Liver (tissue), 9 donors: ENCODE measurements around the gene LPXN. TPM values are rescaled to one million over a fixed set of nuclear protein-coding genes. Genes with fewer than 3 reads are reported as not detected.

Experiments
- DNase-seq: peaks from one replicate; pipeline ENCODE4 v3.0.0-alpha.2; 2017; ENCODE audit warnings: low spot score
- H3K27ac ChIP-seq, 2 donors: one replicate each; pipeline ENCODE4 v1.7.0; 2013; ENCODE audit warnings: inconsistent platforms in 2 of 2, low read length in 2 of 2, control low read depth in 1 of 2, low read depth in 1 of 2, mild to moderate bottlenecking in 1 of 2
- H3K27me3 ChIP-seq, 4 donors: one replicate each; pipeline versions ENCODE4 v1.6.1 to v1.7.0; 2013; ENCODE audit warnings: low read length in 3 of 4, inconsistent platforms in 1 of 4, mild to moderate bottlenecking in 1 of 4, moderate library complexity in 1 of 4; ENCODE audit not compliant: control insufficient read depth in 4 of 4, insufficient read depth in 4 of 4
- H3K36me3 ChIP-seq, 4 donors: one replicate each; pipeline versions ENCODE4 v1.6.1 to v1.7.0; 2013; ENCODE audit warnings: low read length in 3 of 4, mild to moderate bottlenecking in 3 of 4, low read depth in 1 of 4, moderate library complexity in 1 of 4; ENCODE audit not compliant: control insufficient read depth in 4 of 4, insufficient read depth in 3 of 4
- H3K4me1 ChIP-seq, 4 donors: one replicate each; pipeline versions ENCODE4 v1.6.1 to v1.7.0; 2013; ENCODE audit warnings: low read length in 3 of 4, mild to moderate bottlenecking in 3 of 4, moderate library complexity in 1 of 4; ENCODE audit not compliant: control insufficient read depth in 4 of 4, insufficient read depth in 4 of 4
- H3K4me3 ChIP-seq, 3 donors: one replicate each; pipeline versions ENCODE4 v1.6.1 to v1.7.0; 2013; ENCODE audit warnings: low read length in 3 of 3, control low read depth in 1 of 3, low read depth in 1 of 3, mild to moderate bottlenecking in 1 of 3
- H3K9ac ChIP-seq, 2 donors: one replicate each; pipeline ENCODE4 v1.7.0; 2013; ENCODE audit warnings: low read length in 2 of 2, mild to moderate bottlenecking in 2 of 2, moderate library complexity in 2 of 2, control low read depth in 1 of 2, low read depth in 1 of 2
- H3K9me3 ChIP-seq, 4 donors: one replicate each; pipeline versions ENCODE4 v1.6.1 to v1.7.0; 2013; ENCODE audit warnings: low read length in 3 of 4; ENCODE audit not compliant: control insufficient read depth in 4 of 4
- ATF3 ChIP-seq: IDR thresholded peaks from 2 replicates; pipeline ENCODE4 v1.6.1; 2016; ENCODE audit warnings: antibody characterized with exemption
- EGR1 ChIP-seq, 2 donors: IDR thresholded peaks; 2 replicates each; pipeline ENCODE4 v1.6.1; 2016 to 2018; ENCODE audit warnings: antibody characterized with exemption in 2 of 2, low read depth in 2 of 2
- JUND ChIP-seq, 2 donors: IDR thresholded peaks; 2 replicates each; pipeline ENCODE4 v1.6.1; 2016; ENCODE audit warnings: antibody characterized with exemption in 2 of 2
- MAX ChIP-seq: IDR thresholded peaks from 2 replicates; pipeline ENCODE4 v1.6.1; 2016; ENCODE audit warnings: antibody characterized with exemption
- RAD21 ChIP-seq, 2 donors: IDR thresholded peaks; 2 replicates each; pipeline ENCODE4 v1.6.1; 2016; ENCODE audit warnings: antibody characterized with exemption in 2 of 2, mild to moderate bottlenecking in 2 of 2
- RXRA ChIP-seq, 2 donors: IDR thresholded peaks; 2 replicates each; pipeline ENCODE4 v1.6.1; 2017 to 2018; ENCODE audit warnings: antibody characterized with exemption in 2 of 2, mild to moderate bottlenecking in 1 of 2
- SP1 ChIP-seq: IDR thresholded peaks from 2 replicates; pipeline ENCODE4 v1.6.1; 2018; ENCODE audit warnings: antibody characterized with exemption, mild to moderate bottlenecking
- TAF1 ChIP-seq: conservative IDR thresholded peaks from 2 replicates; pipeline ENCODE4 v1.6.1; 2016; ENCODE audit warnings: antibody characterized with exemption, mild to moderate bottlenecking
- ZBTB33 ChIP-seq: IDR thresholded peaks from 2 replicates; pipeline ENCODE4 v1.6.1; 2016; ENCODE audit warnings: antibody characterized with exemption
- WGBS: extraction: QIAGEN DNeasy Blood & Tissue Kit; methylation state at CpG from one replicate; pipeline ENCODE4 v1.1.7; 2013; 5-methylcytosine and 5-hydroxymethylcytosine counted together
- polyA plus RNA-seq, 2 donors: library from polyadenylated mRNA; stranded (reverse) in 1 of 2; unstranded in 1 of 2; fragments of 200-250 nt in 1 of 2; fragments of >200 nt in 1 of 2; fragmentation: Nextera tagmentation in 1 of 2; extraction: Ambion mirVana in 1 of 2; gene quantifications; one replicate each; pipeline versions ENCODE4 v1.2.1 to v1.2.3, GENCODE V29; 2013 to 2015
- total RNA-seq, 2 donors: library from RNA; depleted of rRNA; stranded (reverse); fragments of >200 nt; gene quantifications; one replicate each; pipeline ENCODE4 v1.2.3, GENCODE V29; 2014
- TF ChIP-seq, protein P1 (sequence below): fragments of 150-350 bp; IDR thresholded peaks from 2 replicates; pipeline ENCODE4 v1.5.1; 2017; ENCODE audit warnings: improper control_type of control experiment, low read depth, low read length; ENCODE audit not compliant: missing input control
- donor health status: healthy.
- donor health status: healthy.
- donor health status: healthy.
- donor health status: healthy.
- donor health status: healthy.

Gene LPXN
- total and polyA plus RNA-seq, 4 donors = 3.7 to 6.2 (median 4.7) TPM

- no peak for DNase-seq
- no peaks in the 10 kb centered on the region for H3K4me1 ChIP-seq
- TF ChIP-seq ZBTB33 = no peak
- TF ChIP-seq, protein P1, sequence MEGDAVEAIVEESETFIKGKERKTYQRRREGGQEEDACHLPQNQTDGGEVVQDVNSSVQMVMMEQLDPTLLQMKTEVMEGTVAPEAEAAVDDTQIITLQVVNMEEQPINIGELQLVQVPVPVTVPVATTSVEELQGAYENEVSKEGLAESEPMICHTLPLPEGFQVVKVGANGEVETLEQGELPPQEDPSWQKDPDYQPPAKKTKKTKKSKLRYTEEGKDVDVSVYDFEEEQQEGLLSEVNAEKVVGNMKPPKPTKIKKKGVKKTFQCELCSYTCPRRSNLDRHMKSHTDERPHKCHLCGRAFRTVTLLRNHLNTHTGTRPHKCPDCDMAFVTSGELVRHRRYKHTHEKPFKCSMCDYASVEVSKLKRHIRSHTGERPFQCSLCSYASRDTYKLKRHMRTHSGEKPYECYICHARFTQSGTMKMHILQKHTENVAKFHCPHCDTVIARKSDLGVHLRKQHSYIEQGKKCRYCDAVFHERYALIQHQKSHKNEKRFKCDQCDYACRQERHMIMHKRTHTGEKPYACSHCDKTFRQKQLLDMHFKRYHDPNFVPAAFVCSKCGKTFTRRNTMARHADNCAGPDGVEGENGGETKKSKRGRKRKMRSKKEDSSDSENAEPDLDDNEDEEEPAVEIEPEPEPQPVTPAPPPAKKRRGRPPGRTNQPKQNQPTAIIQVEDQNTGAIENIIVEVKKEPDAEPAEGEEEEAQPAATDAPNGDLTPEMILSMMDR = no peak
- TF ChIP-seq ATF3 = no peak
- TF ChIP-seq TAF1 = no peak
- no peak for TF ChIP-seq RAD21 (IDR thresholded peaks at IDR 0.05)
- no peak for TF ChIP-seq MAX
- no peaks in the 10 kb centered on the region for H3K27me3 ChIP-seq
- no peak overlapping the region for H3K27ac ChIP-seq
- no peaks in the 10 kb centered on the region for H3K9me3 ChIP-seq
- H3K9ac ChIP-seq = no peak overlapping the region
- no peak overlapping the region for H3K4me3 ChIP-seq
- H3K36me3 ChIP-seq = no peaks in the 10 kb centered on the region
Observed at GRCh38 chr11:58487170-58487569, 88.5 kb downstream of the LPXN start.

DNA sequence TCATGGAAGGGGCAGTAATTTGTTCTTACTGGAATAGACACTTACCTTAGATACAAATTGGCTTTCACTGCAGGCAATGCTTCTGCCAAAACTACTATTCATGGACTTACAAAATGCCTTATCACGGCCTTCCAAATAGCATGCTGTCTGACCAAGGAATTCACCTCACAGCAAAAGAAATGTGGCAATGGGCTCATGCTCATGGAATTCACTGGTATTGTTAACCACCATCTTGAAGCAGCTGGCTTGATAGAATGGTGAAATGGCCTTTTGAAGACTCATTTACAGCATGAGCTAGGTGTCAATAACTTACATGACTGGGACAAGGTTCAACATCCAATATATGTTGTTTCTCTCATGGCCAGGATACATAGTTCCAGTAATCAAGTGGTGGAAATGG, 89.7 kb downstream of the LPXN start:
- no peak for DNase-seq
- H3K4me3 ChIP-seq = no peak overlapping the region
- H3K27ac ChIP-seq = no peak overlapping the region
- no peak overlapping the region for H3K9ac ChIP-seq
- H3K36me3 ChIP-seq = no peaks in the 10 kb centered on the region
- 85% methylated on average over 1 of the region's 1 CpG for WGBS
- H3K9me3 ChIP-seq = no peaks in the 10 kb centered on the region
- H3K27me3 ChIP-seq = no peaks in the 10 kb centered on the region
- H3K4me1 ChIP-seq = no peaks in the 10 kb centered on the region
- TF ChIP-seq SP1 = no peak
- no peak for TF ChIP-seq MAX
- no peak for TF ChIP-seq EGR1 (IDR thresholded peaks at IDR 0.05; ENCODE audit: low read depth in 2 of 2)
- TF ChIP-seq RXRA (IDR thresholded peaks at IDR 0.05) = no peak
- TF ChIP-seq, protein P1 = no peak
- TF ChIP-seq JUND (IDR thresholded peaks at IDR 0.05) = no peak

Other genes starting within 250 kb of the LPXN start
- gene OR5B17, start 216.8 kb downstream of the LPXN start, total RNA-seq = not detected
- not detected for gene OR5B17, start 216.8 kb downstream of the LPXN start, polyA plus RNA-seq
- gene OR5B3, start 169.0 kb downstream of the LPXN start, total RNA-seq = not detected
- not detected for gene OR5B3, start 169.0 kb downstream of the LPXN start, polyA plus RNA-seq
- gene OR5B2, start 147.7 kb downstream of the LPXN start, total RNA-seq = not detected
- not detected for gene OR5B2, start 147.7 kb downstream of the LPXN start, polyA plus RNA-seq
- gene OR5B12, start 133.6 kb downstream of the LPXN start, total RNA-seq = not detected
- not detected for gene OR5B12, start 133.6 kb downstream of the LPXN start, polyA plus RNA-seq
- not detected for gene OR5B21, start 67.8 kb downstream of the LPXN start, total RNA-seq
- gene OR5B21, start 67.8 kb downstream of the LPXN start, polyA plus RNA-seq = not detected
- gene ZFP91, start 3.2 kb upstream of the LPXN start, total RNA-seq = 10 to 100 TPM; 25.5 to 27.8 TPM
- gene ZFP91, start 3.2 kb upstream of the LPXN start, polyA plus RNA-seq = 10 to 100 TPM in 1 of 2 donors, 1 to 10 TPM in 1; 8.9 to 14.4 TPM
- 1 to 10 TPM; 1.1 to 3.8 TPM for gene CNTF, start 46.8 kb upstream of the LPXN start, total RNA-seq
- under 1 TPM; 0.18 to 0.25 TPM for gene CNTF, start 46.8 kb upstream of the LPXN start, polyA plus RNA-seq
- 100 to 1,000 TPM in 1 of 2 donors, 1 to 10 TPM in 1; 5.6 to 142 TPM for gene GLYAT, start 156.1 kb upstream of the LPXN start, total RNA-seq
- 100 to 1,000 TPM in 1 of 2 donors, 10 to 100 TPM in 1; 78.2 to 181 TPM for gene GLYAT, start 156.1 kb upstream of the LPXN start, polyA plus RNA-seq